ENCODE data around the gene SUGCT. TPM values are rescaled to one million over a fixed set of nuclear protein-coding genes. Genes with fewer than 3 reads are reported as not detected.
"Not testable (repeated sequence)": the region's sequence is repeated elsewhere in the genome, so short reads cannot be mapped to it uniquely, and the experiment has no call there.

The SUGCT gene
- total and polyA plus RNA-seq, 10 donors: 1.4 to 13.6 (median 2.5) TPM

DNA sequence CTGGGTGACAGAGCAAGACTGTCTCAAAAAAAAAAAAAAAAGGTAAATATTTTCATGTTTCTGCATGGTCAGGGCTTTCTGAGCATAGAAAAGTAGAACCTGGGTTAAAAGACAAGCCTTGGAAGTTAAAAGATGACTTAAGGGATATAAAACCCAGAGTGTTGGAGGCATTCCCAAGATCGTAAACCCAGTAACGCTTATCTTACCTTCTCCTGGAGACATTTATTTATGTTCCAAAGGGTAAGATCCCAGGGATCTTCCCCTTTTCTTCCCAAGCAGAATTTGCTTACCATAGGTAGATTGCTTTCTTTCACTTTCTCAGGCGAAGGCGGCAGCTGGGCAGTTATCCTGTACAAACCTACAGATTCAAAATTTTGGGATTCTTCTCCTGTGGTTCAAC is 22.2 kb downstream of the SUGCT start:
- TF ChIP-seq POLR2A (IDR thresholded peaks at IDR 0.05) (no peak), POLR2AphosphoS5 (IDR thresholded peaks at IDR 0.05) (no peak)
- TF ChIP-seq, protein P1, sequence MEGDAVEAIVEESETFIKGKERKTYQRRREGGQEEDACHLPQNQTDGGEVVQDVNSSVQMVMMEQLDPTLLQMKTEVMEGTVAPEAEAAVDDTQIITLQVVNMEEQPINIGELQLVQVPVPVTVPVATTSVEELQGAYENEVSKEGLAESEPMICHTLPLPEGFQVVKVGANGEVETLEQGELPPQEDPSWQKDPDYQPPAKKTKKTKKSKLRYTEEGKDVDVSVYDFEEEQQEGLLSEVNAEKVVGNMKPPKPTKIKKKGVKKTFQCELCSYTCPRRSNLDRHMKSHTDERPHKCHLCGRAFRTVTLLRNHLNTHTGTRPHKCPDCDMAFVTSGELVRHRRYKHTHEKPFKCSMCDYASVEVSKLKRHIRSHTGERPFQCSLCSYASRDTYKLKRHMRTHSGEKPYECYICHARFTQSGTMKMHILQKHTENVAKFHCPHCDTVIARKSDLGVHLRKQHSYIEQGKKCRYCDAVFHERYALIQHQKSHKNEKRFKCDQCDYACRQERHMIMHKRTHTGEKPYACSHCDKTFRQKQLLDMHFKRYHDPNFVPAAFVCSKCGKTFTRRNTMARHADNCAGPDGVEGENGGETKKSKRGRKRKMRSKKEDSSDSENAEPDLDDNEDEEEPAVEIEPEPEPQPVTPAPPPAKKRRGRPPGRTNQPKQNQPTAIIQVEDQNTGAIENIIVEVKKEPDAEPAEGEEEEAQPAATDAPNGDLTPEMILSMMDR (IDR thresholded peaks at IDR 0.05 in 8 of 11, conservative IDR thresholded peaks at IDR 0.05 in 3 of 11): no peak
- no peaks in the 10 kb centered on the region for H3K36me3 ChIP-seq
- no peak overlapping the region for H3K4me3 ChIP-seq
- 91 to 99% (median 97%) methylated on average over 4 of the region's 4 CpGs for WGBS, 5 donors
- intact Hi-C loops (cut with DNase I; ENCODE audit: low total_unique reads): no loop called here
- H3K4me1 ChIP-seq: no peaks in the 10 kb centered on the region
- no peak overlapping the region for H3K27ac ChIP-seq
- no peaks in the 10 kb centered on the region for H3K9me3 ChIP-seq
- H3K27me3 ChIP-seq (replicated peaks in 1 of 7): no peaks in the 10 kb centered on the region
- no peak for DNase-seq

- Histone ChIP-seq H3K27ac (no peak overlapping the region), H3K4me3 (no peak overlapping the region), H3K27me3 (replicated peaks in 1 of 7) (no peaks in the 10 kb centered on the region), H3K4me1 (no peaks in the 10 kb centered on the region), H3K9me3 (no peaks in the 10 kb centered on the region), H3K36me3 (no peaks in the 10 kb centered on the region)
- DNase-seq: no peak
- TF ChIP-seq, protein P1 (IDR thresholded peaks at IDR 0.05 in 8 of 11, conservative IDR thresholded peaks at IDR 0.05 in 3 of 11): no peak
- TF ChIP-seq POLR2A (IDR thresholded peaks at IDR 0.05): no peak
- no peak for TF ChIP-seq POLR2AphosphoS5 (IDR thresholded peaks at IDR 0.05)
- intact Hi-C loops (cut with DNase I; ENCODE audit: low total_unique reads): no loop called here
- WGBS, 5 donors: 57 to 85% (median 78%) methylated on average over 2 of the region's 2 CpGs
These were observed 27.7 kb downstream of the SUGCT start for GRCh38 chr7:40162516-40162915.

- TF ChIP-seq, protein P1 (IDR thresholded peaks at IDR 0.05 in 8 of 11, conservative IDR thresholded peaks at IDR 0.05 in 3 of 11): no peak
- TF ChIP-seq POLR2AphosphoS5 (IDR thresholded peaks at IDR 0.05) (no peak), POLR2A (IDR thresholded peaks at IDR 0.05) (no peak)
- H3K36me3 ChIP-seq: no peaks in the 10 kb centered on the region
- DNase-seq: no peak
These were observed 30.4 kb downstream of the SUGCT start for GRCh38 chr7:40165216-40165615.

GRCh38 chr7:40167291-40167690 is 32.5 kb downstream of the SUGCT start:
- intact Hi-C loops (cut with DNase I; ENCODE audit: low total_unique reads): no loop called here

More at GRCh38 chr7:40165216-40165615, 30.4 kb downstream of the SUGCT start:
- Histone ChIP-seq H3K4me3 (no peak overlapping the region), H3K27ac (no peak overlapping the region), H3K4me1 (no peaks in the 10 kb centered on the region), H3K9me3 (no peaks in the 10 kb centered on the region), H3K27me3 (replicated peaks in 1 of 7) (no peaks in the 10 kb centered on the region)
- intact Hi-C loops (cut with DNase I; ENCODE audit: low total_unique reads): no loop called here
- 69 to 79% (median 71%) methylated on average over 1 of the region's 1 CpG for WGBS, 5 donors

DNA sequence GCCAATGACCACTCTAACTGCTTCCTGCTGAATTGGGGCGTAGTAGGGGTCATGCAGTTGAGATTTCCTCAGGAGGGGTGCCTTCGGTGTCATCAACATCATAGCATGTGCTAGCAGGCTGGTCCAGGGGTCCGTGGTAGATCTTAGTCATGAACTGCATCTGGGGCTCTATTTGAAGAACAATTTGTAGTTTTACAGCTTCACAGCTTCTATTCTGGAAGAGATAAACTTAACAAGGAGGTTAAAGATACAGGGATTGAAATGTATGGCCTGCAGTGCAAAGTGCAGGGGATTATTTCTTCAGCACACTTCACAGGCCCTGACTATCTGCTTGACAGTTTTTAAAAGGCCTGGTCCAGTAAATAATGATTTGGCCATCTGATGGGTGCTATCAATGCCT is 33.5 kb downstream of the SUGCT start:
- WGBS, 5 donors: 86 to 94% (median 91%) methylated on average over 3 of the region's 3 CpGs
- H3K4me1 ChIP-seq; H3K27me3 ChIP-seq (replicated peaks in 1 of 7); H3K9me3 ChIP-seq; intact Hi-C loops (cut with DNase I; ENCODE audit: low total_unique reads); DNase-seq; H3K36me3 ChIP-seq; H3K27ac ChIP-seq; H3K4me3 ChIP-seq: not testable (repeated sequence)

More at GRCh38 chr7:40167291-40167690, 32.5 kb downstream of the SUGCT start:
- no peaks in the 10 kb centered on the region for H3K4me1 ChIP-seq
- TF ChIP-seq POLR2AphosphoS5 (IDR thresholded peaks at IDR 0.05) (no peak), POLR2A (IDR thresholded peaks at IDR 0.05) (no peak)
- TF ChIP-seq, protein P1 (IDR thresholded peaks at IDR 0.05 in 8 of 11, conservative IDR thresholded peaks at IDR 0.05 in 3 of 11): no peak
- no peaks in the 10 kb centered on the region for H3K27me3 ChIP-seq (replicated peaks in 1 of 7)
- H3K27ac ChIP-seq: no peak overlapping the region
- no peak for DNase-seq
- 89 to 97% (median 94%) methylated on average over 3 of the region's 3 CpGs for WGBS, 5 donors
- H3K9me3 ChIP-seq: no peaks in the 10 kb centered on the region
- no peak overlapping the region for H3K4me3 ChIP-seq
- no peaks in the 10 kb centered on the region for H3K36me3 ChIP-seq

DNA sequence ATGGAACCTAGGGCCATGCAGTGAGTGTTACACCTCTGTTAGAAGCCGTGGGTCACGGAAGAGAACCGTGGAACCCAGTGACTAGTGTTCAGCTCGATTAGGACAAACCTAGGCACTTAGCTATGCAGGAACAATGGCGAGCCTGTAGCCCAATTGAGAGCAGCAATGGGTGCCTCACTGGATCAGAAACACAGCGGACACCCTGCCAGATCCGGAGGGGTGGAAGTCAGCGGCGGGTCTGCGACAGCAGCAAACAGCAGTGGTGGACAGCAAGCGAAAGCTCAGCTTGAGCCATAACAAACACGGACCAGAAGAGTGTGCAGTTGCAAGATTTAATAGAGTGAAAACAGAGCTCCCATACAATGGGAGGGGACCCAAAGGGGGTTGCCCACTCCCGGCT is 38.3 kb downstream of the SUGCT start:
- H3K27ac ChIP-seq; H3K9me3 ChIP-seq; intact Hi-C loops (cut with DNase I; ENCODE audit: low total_unique reads); H3K36me3 ChIP-seq; H3K4me3 ChIP-seq; H3K27me3 ChIP-seq (replicated peaks in 1 of 7); H3K4me1 ChIP-seq; DNase-seq: not testable (repeated sequence)
- WGBS, 5 donors: 88 to 94% (median 90%) methylated on average over 13 of the region's 13 CpGs

DNA sequence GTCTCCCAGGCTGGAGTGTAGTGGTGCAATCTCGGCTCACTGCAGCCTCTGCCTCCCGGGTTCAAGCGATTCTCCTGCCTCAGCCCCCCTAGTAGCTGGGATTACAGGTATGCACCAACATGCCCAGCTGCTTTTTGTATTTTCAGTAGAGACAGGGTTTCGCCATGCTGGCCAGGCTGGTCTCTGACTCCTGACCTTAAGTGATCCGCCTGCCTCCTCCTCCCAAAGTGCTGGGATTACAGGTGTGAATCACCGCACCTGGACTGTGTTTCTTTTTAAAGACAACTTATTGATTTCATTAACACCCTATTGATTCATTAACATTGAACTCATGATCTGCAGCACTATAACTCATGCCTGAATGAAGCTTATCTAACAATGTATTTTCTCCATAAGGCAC is 40.5 kb downstream of the SUGCT start:
- H3K4me3 ChIP-seq; H3K4me1 ChIP-seq; H3K27me3 ChIP-seq (replicated peaks in 1 of 7); H3K36me3 ChIP-seq; DNase-seq; H3K27ac ChIP-seq; intact Hi-C loops (cut with DNase I; ENCODE audit: low total_unique reads); H3K9me3 ChIP-seq: not testable (repeated sequence)
- WGBS, 5 donors: 90 to 95% (median 93%) methylated on average over 6 of the region's 6 CpGs
